GM19025 (cell line): ENCODE results near the gene MTHFSD.

ENCODE experiments used
- ATAC-seq: cut with Tn5 transposase; IDR thresholded peaks from one replicate; pipeline ENCODE4 v1.9.1; 2021; ENCODE audit warnings: mild to moderate bottlenecking, low read depth, moderate library complexity; ENCODE audit not compliant: unreplicated experiment

Gene MTHFSD

DNA sequence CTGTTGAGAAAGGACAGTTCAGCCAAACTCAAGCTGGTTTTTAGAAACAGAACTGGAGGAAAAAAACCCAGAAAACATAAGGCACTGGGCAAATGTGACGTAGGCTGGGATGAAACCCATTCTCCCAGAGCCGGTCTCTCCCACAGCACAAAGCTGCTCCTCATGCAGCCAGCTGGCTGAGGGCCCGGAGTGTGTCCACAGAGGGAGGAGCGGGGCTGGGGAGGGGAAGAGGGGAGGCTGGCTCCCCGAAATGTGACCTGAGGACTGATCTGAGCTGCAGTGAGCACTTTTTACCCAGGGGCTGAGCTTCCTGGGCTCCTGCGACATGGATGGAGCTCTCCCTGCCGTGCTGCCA is 23.9 kb downstream of the MTHFSD start:
- no peak for ATAC-seq

DNA sequence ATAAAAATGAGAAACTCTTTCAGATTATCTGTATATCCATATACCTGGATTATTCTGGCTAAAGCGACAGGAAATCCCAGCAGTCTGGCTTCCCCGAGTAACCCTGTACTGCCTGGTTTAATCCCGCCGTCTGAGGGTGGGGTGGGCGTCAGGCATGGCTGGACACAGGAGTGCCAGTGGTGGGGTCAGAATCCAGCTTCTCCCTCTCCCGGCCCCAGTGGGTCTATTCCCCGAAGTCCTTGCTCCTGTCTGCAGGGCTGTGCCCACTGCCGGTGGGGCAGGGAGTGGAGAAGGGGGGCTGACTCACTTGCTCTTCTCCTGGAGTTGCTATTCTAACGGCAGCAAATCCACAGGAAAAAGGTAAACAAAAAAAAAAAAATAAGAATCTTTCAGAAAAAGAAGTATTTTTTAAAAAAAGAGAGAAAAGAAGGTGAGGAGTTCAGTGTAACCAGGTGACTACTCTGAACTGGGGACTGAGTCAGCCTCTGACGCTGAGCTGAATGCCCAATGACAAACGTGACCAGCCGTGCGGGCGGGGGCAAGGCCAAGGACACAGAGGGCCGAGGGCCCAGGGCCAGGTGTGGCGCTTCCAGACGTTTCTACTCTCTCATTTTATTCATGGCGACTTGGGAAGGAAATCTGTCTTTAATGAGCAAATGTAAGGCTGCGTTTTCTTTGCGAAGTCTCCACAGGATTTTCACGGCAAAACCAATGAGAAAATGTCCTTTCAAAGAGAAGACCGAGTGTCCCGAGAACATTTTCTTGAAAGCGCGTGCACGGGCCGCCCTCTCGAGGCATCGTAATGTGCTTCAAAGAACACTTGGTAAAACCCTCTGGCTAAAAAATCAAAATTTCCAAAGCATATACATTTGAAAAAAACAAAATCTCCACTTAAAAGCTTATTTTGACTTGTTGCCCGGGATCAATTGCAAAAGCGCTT is 24.5 kb downstream of the MTHFSD start:
- no peak for ATAC-seq

DNA sequence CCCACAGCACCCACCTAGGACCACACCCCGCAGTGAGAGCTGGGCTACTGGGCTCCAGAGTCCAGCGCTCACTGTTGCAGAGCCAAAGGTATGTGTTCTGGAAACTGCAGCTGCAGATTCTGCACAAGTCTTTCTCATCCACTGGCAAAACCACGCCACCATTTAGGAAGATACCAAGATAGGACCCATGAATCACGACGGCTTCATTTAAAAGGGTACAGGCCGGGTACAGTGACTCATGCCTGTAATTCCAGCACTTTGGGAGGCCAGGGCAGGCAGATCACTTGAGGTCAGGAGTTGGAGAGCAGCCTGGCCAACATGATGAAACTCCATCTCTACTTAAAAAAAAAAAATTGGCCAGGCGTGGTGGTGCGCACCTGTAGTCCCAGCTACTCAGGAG is 25.9 kb downstream of the MTHFSD start:
- ATAC-seq, result no peak

DNA sequence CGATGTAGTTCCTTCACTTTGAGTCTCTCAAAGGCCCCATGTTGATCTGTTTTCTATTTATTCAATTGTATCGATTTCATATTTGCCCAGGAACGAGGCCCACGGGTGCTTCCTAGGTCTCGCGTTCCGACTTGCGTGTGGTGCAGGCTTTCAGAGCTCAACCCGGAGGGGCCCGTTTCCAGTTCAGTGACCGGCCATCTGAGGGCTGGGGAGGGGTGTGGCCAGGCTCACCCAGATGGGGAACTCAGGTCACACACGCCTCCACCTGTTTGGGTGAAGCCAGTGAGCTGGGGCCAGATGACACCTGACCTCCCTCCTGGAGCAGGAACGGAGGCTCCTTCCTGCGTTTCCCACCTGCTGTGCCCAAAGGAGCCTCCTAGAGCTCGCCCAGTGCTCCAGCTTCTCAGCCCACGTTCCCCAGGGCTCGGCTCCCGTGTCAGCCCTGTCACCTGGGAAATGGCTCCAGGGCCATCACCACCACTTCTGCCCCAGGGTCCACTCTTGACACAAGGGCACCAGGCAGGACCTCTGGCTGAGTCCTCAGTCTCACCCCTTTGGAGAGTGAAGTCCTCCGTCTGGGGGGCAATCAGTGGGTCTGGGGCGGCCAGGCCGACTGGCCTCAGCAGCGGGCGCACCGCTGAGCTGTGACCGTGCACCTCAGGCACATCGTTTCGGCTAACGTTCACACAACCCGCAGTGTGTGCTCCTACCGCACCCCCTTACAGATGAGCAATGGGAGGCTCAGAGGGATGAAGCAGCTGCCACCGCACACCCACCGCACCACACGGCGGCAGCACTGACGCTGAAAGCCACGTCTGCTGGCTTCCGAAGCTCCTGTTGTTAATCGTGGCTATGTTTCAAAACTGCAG is 26.7 kb downstream of the MTHFSD start:
- ATAC-seq, result no peak

DNA sequence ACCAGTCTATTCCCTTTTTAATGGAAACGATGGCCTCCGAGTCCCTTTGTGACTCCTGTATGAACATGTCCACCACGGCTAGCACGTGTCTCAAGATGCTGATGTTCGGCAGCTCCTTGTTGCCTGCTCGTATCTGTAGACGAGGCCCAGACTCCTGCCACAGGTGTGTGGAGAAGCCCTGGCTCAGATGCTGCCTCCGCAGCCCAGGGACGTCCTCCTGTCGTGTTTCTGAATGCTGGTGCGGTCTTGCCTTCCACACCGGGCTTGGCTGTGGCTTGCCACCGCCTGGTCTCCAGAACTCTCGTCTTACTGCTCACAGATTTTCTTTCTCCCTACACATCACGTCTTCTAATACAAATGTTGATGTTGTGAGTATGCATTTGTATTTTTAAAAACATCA is 27.7 kb downstream of the MTHFSD start:
- ATAC-seq, result no peak

DNA sequence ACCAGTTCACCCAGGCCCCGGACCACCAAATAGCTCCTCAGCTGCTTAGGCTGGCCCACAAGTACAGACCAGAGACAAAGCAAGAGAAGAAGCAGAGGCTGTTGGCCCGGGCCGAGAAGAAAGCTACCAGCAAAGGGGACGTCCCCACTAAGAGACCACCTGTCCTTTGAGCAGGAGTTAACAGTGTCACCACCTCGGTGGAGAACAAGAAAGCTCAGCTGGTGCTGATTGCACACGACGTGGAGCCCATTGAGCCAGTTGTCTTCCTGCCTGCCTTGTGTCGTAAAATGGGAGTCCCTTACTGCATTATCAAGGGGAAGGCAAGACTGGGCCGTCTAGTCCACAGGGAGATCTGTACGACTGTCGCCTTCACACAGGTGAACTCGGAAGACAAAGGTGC is 29.3 kb downstream of the MTHFSD start:
- ATAC-seq, result no peak

DNA sequence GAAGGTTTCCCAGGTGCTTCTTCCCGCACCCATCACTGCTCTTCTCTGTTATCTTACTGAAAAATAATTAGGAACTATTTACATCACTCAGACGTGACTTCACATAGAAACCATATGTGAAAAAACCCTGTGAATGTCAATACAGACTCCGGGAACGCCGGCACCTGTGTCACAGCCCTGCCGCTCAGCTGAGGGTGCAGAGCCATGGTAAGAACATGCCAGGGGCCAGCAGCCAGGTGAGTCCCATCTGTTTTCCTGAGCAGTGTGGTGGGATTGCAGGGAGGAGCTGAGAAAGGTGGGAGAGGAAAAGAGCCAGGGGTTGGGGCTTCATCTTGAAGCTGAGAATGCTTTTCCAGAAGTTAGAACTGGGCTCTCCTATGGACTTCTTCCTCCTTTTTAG is 31.0 kb downstream of the MTHFSD start:
- ATAC-seq, result no peak

DNA sequence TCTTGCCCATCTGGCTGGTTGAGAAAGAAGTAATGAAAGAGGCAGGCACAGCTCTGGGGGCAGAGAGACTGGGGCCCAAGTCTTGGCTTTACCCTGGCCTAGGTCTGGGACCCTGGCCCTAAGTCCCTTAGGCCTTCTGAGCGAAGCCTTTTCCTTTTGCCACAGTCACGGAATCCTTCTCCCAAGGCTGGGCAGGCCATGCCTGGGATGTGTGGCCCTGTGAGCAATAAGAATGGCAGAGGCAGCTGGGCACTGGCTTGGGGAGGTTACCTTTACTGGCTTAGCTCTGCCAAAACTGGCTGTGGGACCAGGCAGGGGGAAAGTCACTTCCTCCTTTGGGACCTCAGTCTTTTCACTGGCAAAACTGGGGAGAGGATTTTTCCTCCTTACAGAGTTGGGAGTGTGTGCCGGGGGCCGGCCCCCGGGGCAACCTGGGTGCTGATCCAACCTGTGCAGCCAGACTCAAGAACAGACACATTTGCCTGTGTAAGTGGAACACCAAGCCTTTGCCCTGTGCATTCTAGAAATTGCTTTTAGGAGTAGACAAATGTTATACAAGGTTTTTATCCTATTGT is 31.8 kb downstream of the MTHFSD start:
- no peak for ATAC-seq

DNA sequence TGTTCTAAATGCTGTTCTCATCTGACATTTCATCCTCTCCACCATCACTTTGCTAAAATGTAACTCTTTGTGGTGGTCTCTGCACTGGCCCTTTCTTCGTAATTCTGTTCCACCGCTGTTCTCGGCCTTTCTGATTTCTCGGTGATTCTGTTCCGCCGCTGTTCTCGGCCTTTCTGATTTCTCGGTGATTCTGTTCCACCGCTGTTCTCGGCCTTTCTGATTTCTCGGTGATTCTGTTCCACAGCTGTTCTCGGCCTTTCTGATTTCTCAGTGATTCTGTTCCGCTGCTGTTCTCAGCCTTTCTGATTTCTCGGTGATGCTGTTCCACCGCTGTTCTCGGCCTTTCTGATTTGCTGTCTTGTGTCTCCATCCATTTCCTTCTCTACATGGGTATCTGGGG is 32.4 kb downstream of the MTHFSD start:
- ATAC-seq, result no peak

DNA sequence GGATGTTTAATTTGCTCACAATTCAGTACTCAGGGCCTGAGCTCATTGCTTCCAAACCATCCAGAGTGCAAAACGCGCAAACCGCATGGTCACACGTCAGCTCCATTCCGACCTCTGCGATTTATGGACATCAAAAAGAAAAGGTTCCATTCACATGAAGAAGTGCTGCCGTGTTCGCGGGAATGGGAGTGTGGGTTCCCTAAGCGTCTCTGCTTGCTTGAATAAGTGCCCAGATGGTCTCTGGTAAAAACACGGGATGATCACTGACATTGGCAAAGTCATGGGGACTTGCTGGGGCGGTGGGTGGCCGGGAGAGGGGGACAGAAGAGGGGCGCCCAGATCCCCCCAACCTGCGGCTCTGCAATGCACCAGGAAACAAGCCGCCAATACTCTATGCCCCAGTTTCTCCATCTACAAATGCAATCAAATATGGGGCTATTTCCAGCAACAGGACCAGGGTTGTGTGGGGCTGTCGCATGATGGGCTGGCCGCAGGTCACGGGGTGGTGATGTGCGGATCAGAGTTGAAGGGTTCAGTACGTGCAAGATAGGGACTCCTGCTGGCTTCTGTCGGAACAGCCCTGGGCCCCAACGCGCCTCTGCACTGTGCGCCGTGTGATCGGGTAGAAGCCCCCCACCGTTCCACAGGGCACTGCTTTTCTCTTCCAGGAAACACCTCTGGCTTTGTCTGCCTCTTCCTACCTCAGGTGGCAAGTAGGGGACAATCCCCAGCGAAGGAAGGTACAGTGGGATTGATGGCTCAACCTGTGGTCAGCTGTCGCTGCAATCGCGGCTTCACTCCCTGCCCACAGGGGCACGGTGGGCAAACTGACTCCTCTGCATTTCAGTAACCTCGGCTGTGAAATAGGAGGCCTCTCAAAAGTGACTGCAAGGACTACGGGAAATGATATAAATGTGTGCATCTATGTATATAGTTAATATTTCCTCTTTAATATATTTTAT is 33.5 kb downstream of the MTHFSD start:
- ATAC-seq, result no peak

DNA sequence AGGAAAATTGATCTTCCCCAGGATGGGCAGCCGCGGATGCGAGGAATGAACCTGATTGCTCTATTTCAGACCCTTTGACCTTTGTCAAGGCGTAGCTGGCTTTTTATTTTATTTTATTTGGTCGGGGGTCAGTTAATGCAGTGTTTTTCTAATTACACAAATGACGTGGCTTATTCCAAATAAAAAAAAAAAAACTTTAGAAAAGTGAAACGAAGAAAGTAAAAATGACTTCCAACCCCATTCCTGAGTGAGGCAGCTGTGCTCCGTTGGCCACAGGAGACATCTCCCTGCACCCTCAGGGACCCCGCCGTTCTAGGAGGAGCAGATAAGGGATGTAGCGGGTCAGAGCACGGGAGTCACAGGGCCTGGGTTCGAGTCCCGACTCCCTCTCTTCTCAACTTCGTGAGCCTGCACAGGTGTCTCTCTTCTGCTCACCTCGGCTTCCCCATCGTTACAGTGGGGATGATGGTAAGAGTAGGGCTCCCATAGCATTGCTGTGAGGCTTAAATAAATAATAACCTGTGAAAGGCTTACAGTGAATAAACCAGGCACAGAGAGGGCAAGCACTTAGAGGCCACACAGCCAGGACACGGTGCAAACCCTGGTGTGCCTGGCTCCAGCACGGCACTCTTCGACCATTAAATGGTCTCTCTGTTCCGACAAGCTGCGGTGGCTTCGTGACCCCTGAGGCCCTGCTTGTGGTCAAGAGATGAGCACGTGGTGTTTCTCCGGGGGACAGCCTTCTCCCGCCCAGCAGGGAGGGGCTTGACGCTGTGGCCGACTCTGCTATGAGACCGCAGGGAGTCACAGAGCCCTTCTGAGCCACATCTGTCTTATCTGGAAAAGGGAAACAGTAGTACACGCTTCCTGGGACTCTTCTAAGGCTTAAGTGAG is 34.5 kb downstream of the MTHFSD start:
- no peak for ATAC-seq

DNA sequence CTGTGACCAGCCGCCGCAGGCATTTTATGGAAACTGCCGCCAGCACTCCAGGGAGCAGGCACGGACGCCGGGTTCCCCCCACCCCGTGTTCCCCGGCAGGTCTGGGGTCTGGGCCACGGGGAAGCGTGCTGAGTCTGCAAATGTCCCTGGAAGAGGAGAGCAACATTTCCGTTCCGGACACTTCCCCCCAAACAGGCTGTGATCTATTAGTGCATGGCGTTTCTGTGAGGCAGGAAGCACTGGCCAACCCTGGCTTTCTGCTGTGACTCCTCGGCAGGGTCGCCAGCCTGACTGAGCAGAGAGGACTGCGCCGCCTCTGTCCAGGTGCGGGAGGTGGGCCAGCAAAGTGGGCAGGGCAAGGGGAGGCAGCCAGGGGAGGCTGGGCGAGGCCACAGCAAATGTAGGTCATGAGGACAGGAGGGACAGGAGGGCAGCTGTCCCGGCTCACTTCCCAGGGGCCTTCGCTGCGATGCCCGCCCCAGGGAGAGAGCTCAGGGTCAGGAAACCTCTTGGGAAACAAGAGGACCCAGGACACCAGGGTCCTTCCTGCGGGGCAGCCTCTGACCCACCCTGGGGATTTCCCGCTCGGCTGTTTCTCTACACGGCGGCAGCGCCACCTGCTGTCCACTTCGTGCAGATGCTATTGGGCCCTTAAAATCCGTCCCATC is 35.3 kb downstream of the MTHFSD start:
- ATAC-seq, result no peak

DNA sequence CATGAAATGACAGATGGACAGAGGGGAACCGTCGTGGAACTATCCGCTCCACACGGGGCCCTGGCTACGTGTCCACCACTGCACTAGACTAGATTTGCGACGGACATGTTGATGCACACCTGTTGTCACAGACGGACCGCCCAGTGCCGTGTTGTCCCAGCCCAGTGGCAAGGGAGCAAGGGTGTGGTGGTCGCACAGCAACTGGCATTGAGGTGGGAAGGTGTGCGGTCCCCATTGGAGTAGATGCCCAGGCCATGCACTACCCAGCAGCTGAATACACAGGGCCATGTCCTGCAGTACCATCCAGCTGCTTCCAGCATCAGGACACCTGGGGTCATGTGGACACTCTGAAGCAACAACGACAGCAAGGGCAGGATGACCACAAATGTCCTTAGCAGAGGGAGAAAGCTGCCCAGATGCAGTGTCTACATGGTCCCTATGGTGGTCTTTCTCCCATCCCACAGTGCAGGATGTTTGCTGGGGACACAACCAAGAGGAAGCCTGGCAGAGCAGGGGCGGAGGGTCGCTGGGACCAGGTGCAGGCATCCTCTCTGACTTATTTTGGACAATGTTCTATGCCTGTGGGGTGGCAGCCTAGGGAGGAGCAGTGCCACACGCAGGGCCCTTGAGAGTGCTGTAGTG is 35.9 kb downstream of the MTHFSD start:
- no peak for ATAC-seq

DNA sequence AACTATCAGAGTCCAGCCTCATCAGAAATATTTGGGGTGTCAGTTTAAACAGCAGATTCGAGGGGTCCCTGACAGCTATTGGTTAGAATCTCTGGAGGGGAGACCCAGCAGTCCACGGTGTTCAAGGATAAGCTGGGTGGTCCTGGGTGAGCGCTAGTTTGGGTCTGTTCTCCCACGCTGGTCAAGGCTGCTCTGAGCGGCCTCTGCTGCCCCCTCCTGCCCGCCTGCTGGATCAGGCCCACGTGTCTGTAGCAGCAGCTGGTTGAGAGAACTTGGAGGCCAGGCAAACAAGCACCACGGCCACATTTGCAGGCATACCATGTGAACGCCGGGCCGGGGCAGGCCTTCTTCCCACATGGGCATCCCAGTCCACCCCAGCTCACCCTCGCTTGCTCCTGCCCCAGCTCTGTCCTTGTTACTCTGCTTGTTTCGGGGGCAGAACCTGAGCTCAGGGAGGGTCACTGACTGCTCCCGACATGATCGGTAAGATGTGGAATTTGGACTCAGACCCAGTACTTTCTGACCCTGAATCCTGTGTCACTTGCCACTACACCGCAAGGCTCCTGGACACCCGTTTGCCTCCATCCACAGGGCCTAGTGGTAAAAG is 37.3 kb downstream of the MTHFSD start:
- ATAC-seq, result no peak

DNA sequence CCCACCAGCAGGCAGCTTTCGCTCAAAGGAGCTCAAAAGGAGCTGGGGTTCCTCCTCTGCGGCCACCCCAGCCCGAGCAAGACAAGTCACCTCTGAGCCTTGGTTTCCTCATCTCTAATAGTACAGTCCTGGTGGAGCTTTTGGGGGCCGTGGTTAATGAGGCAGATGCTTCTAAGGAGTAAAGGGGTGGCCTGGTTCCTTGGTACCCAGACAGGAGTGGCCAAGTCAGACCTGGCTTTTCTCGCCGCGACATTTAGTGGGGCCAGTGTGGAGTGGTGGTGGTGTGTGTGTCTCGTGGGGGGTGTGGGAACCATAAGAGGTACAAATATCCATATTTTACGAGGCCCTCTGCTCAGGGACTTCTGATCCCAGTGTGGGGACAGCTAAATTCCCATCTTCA is 38.0 kb downstream of the MTHFSD start:
- ATAC-seq, result no peak

DNA sequence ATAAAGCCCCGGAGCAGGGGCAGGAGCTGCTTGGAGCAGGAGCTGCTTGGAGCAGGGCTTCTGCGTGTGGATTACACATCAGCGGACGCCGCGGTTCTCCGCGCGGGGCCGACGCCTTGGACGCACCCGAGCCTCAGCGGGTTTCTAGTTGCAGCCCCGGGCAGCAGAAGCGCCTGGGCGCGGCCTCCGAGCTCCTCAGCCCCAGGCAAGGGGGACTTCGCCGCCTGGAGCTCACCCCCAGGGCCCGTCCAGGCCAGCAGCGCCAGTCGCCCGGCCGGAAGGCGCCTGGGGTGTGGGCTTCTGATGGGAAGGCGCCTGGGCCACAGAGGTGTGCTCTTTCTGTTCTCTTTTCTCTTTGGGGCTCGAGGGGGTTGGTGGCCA is 38.4 kb downstream of the MTHFSD start:
- no peak for ATAC-seq

DNA sequence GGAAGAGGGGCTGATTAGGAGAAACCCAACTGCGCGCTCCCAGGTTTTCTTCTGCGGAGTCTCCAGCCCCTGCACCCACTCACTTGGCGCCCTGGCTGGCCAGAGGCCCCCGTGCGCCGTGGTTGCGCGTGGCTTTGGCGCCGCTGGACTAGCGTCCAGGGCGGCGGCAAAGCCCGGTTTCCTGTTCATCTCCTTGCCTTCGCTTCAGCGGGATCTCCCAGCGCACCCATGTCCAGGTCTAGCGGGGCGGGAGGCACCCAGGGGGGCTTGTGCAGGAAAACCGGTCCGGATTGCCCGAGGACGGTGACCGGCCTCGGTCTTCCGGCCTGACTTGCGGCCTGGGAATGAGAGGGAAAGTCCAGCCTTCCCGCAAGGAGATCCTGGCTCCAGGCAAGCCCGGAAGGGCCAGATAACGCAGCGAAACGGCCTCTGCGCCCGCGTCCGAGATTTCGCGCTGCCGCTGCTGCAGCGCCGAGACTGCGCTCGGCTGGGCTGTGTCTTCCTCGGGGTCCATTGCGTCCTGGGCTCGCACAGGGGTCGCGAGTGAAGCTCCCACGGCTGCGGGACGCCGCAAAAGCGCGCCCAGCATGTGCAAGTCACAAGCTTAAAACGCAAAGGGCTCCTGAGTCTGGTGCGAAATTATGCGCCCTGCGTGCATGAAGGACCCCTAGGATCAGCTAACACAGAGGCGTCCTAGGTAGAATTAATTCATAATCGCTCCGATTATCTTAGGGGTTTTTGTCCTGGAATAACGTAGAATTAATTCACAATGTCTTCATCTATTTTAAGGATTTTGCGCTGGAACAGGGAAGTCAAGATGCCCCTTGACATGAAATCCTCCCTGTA is 39.0 kb downstream of the MTHFSD start:
- no peak for ATAC-seq
